Astrocyte (in vitro differentiated cells and primary cell): Measurements from ENCODE around the gene PTPN14. TPM values are rescaled to one million over a fixed set of nuclear protein-coding genes. Genes with fewer than 3 reads are reported as not detected.

Source experiments
- DNase-seq: peaks from one replicate; pipeline ENCODE4 v3.0.0-alpha.2; 2010; ENCODE audit warnings: low read depth
- FAIRE-seq: peaks from 2 replicates; lab custom pipeline; 2011; peaks lifted over from hg19 to GRCh38; lab: Jason Lieb, UNC
- H2AFZ ChIP-seq: 2 replicates; pipeline ENCODE4 v1.6.0; 2012; ENCODE audit warnings: low read depth, low read length, inconsistent platforms
- H3K27ac ChIP-seq: 2 replicates; pipeline ENCODE4 v1.5.1; 2011; ENCODE audit warnings: low read depth, low read length, inconsistent platforms
- H3K27me3 ChIP-seq: 2 replicates; pipeline ENCODE4 v1.6.0; 2011; ENCODE audit warnings: low read length, inconsistent platforms; ENCODE audit not compliant: insufficient read depth
- H3K36me3 ChIP-seq: 2 replicates; pipeline ENCODE4 v1.5.1; 2011; ENCODE audit warnings: low read length, inconsistent platforms; ENCODE audit not compliant: insufficient read depth
- H3K4me1 ChIP-seq: 2 replicates; pipeline ENCODE4 v1.5.1; 2011; ENCODE audit warnings: low read length, inconsistent platforms; ENCODE audit not compliant: insufficient read depth
- H3K4me2 ChIP-seq: 2 replicates; pipeline ENCODE4 v1.6.0; 2012; ENCODE audit warnings: low read length, inconsistent platforms
- H3K4me3 ChIP-seq: 2 replicates; pipeline ENCODE4 v1.5.1; 2011; ENCODE audit warnings: low read depth, mild to moderate bottlenecking, low read length, inconsistent platforms; ENCODE audit not compliant: insufficient read depth
- H3K79me2 ChIP-seq: 2 replicates; pipeline ENCODE4 v1.6.0; 2012; ENCODE audit warnings: mild to moderate bottlenecking, low read length, inconsistent platforms; ENCODE audit not compliant: insufficient read depth
- H3K9ac ChIP-seq: 2 replicates; pipeline ENCODE4 v1.6.0; 2012; ENCODE audit warnings: mild to moderate bottlenecking, low read length, inconsistent platforms
- H3K9me3 ChIP-seq: 2 replicates; pipeline ENCODE4 v1.5.1; 2012; ENCODE audit warnings: low read depth, mild to moderate bottlenecking, low read length, inconsistent platforms; ENCODE audit not compliant: insufficient read depth
- H4K20me1 ChIP-seq: 2 replicates; pipeline ENCODE4 v1.6.0; 2012; ENCODE audit warnings: low read length, inconsistent platforms; ENCODE audit not compliant: insufficient read depth
- H3K27ac Mint-ChIP-seq: one replicate; pipeline ENCODE4 v1.8.0; 2021; ENCODE audit warnings: mild to moderate bottlenecking, mixed read lengths; ENCODE audit not compliant: unreplicated experiment
- H3K27me3 Mint-ChIP-seq: one replicate; pipeline ENCODE4 v1.8.0; 2021; ENCODE audit warnings: low read depth, mixed read lengths; ENCODE audit not compliant: unreplicated experiment
- H3K36me3 Mint-ChIP-seq: one replicate; pipeline ENCODE4 v1.8.0; 2021; ENCODE audit warnings: low read depth, mixed read lengths; ENCODE audit not compliant: unreplicated experiment
- H3K4me1 Mint-ChIP-seq: one replicate; pipeline ENCODE4 v1.8.0; 2021; ENCODE audit warnings: low read depth, mixed read lengths; ENCODE audit not compliant: unreplicated experiment
- H3K4me3 Mint-ChIP-seq: one replicate; pipeline ENCODE4 v1.8.0; 2021; ENCODE audit warnings: mild to moderate bottlenecking, moderate library complexity, mixed read lengths; ENCODE audit not compliant: unreplicated experiment
- H3K9me3 Mint-ChIP-seq: one replicate; pipeline ENCODE4 v1.8.0; 2021; ENCODE audit warnings: mild to moderate bottlenecking, mixed read lengths; ENCODE audit not compliant: unreplicated experiment
- CTCF ChIP-seq: IDR thresholded peaks from 2 replicates; pipeline ENCODE4 v1.5.1; 2011; ENCODE audit warnings: low read depth, mild to moderate bottlenecking, inconsistent platforms, low read length, moderate library complexity; ENCODE audit not compliant: insufficient read depth
- EZH2 ChIP-seq: IDR thresholded peaks from 2 replicates; pipeline ENCODE4 v1.6.1; 2012; ENCODE audit warnings: mild to moderate bottlenecking, low read length, inconsistent platforms; ENCODE audit not compliant: insufficient read depth
- total RNA-seq: library from RNA; stranded (reverse); gene quantifications from 2 replicates; pipeline ENCODE4 v1.2.1, GENCODE V29; 2021

The PTPN14 gene
- total RNA-seq, 1 donor from 2014 or later, result 177 TPM

- Mint-ChIP-seq H3K4me1 (peaks cover 24% of the 10 kb centered on the region), H3K9me3 (no peaks in the 10 kb centered on the region), H3K4me3 (no peak overlapping the region), H3K27me3 (peaks cover 2% of the 10 kb centered on the region), H3K36me3 (peaks cover 10% of the 10 kb centered on the region), H3K27ac (no peak overlapping the region)
- H4K20me1 ChIP-seq, result peaks cover 7% of the 10 kb centered on the region
- H3K27ac ChIP-seq, result no peak overlapping the region
- H3K79me2 ChIP-seq, result no peaks in the 10 kb centered on the region
- peaks cover 6% of the 10 kb centered on the region for H3K36me3 ChIP-seq
- FAIRE-seq, result no peak
- no peak overlapping the region for H3K4me2 ChIP-seq
- H2AFZ ChIP-seq, result no peak overlapping the region
- H3K9ac ChIP-seq, result no peak overlapping the region
- H3K4me1 ChIP-seq, result peaks cover 18% of the 10 kb centered on the region
- no peaks in the 10 kb centered on the region for H3K9me3 ChIP-seq
- TF ChIP-seq CTCF, result no peak
- H3K27me3 ChIP-seq, result no peaks in the 10 kb centered on the region
- no peak for DNase-seq
- no peak overlapping the region for H3K4me3 ChIP-seq
Observed at GRCh38 chr1:214314178-214314843, 237.1 kb downstream of the PTPN14 start.

GRCh38 chr1:214312530-214313051 lies 238.8 kb downstream of the PTPN14 start:
- no peak overlapping the region for H2AFZ ChIP-seq
- H3K9ac ChIP-seq, result no peak overlapping the region
- Mint-ChIP-seq H3K4me1 (peaks cover 12% of the 10 kb centered on the region), H3K9me3 (no peaks in the 10 kb centered on the region), H3K27ac (peak overlapping the region; percentile 8), H3K4me3 (no peak overlapping the region), H3K27me3 (peaks cover 2% of the 10 kb centered on the region), H3K36me3 (peaks cover 4% of the 10 kb centered on the region)
- H3K4me1 ChIP-seq, result peaks cover 11% of the 10 kb centered on the region
- no peak overlapping the region for H3K4me3 ChIP-seq
- H3K79me2 ChIP-seq, result peaks cover 1% of the 10 kb centered on the region
- H4K20me1 ChIP-seq, result peaks cover 7% of the 10 kb centered on the region
- H3K27ac ChIP-seq, result no peak overlapping the region
- FAIRE-seq (no peak), DNase-seq (no peak)
- no peaks in the 10 kb centered on the region for H3K36me3 ChIP-seq
- H3K9me3 ChIP-seq, result no peaks in the 10 kb centered on the region
- no peak overlapping the region for H3K4me2 ChIP-seq
- no peaks in the 10 kb centered on the region for H3K27me3 ChIP-seq
- TF ChIP-seq CTCF (no peak), EZH2 (no peak)
